HG02798 (cell line): ENCODE data around the gene OAS2.
"Not testable (repeated sequence)": the region's sequence is repeated elsewhere in the genome, so short reads cannot be mapped to it uniquely, and the experiment has no call there.

Experiments
- ATAC-seq: cut with Tn5 transposase; IDR thresholded peaks from one replicate; pipeline ENCODE4 v1.9.1; 2021; ENCODE audit warnings: mild to moderate bottlenecking; ENCODE audit not compliant: unreplicated experiment, poor library complexity

The OAS2 gene

DNA sequence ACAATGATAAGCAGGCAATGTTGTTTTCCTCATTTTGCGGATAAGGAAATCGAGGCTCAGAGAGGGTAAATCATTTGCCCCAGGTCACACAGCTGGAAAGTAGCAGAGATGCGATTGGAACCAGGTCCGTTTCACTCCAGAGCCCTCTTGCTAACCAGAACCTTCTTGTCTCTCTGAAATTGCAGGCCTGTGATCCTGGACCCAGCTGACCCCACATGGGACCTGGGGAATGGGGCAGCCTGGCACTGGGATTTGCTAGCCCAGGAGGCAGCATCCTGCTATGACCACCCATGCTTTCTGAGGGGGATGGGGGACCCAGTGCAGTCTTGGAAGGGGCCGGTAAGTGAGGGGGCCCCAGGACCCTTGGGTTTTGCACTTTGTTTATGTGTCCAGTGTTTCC, 30.6 kb upstream of the OAS2 start:
- no peak for ATAC-seq

DNA sequence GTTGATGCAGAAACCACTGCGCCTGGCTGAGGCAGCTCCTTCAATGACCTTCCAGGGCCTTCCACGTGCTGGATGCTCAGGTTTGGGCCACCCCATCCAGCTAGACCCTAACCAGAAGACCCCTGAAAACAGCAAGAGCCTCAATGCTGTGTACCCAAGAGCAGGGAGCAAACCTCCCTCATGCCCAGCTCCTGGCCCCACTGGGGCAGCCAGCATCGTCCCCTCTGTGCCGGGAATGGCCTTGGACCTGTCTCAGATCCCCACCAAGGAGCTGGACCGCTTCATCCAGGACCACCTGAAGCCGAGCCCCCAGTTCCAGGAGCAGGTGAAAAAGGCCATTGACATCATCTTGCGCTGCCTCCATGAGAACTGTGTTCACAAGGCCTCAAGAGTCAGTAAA, 29.5 kb upstream of the OAS2 start:
- no peak for ATAC-seq

DNA sequence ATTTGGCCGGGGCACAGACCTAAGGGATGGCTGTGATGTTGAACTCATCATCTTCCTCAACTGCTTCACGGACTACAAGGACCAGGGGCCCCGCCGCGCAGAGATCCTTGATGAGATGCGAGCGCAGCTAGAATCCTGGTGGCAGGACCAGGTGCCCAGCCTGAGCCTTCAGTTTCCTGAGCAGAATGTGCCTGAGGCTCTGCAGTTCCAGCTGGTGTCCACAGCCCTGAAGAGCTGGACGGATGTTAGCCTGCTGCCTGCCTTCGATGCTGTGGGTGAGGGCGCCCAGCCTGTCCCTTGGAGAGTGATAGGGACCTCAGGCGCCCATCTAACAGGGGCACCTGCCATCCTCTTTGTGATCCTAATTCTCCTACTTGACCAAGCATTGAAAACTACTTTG, 27.6 kb upstream of the OAS2 start:
- no peak for ATAC-seq

DNA sequence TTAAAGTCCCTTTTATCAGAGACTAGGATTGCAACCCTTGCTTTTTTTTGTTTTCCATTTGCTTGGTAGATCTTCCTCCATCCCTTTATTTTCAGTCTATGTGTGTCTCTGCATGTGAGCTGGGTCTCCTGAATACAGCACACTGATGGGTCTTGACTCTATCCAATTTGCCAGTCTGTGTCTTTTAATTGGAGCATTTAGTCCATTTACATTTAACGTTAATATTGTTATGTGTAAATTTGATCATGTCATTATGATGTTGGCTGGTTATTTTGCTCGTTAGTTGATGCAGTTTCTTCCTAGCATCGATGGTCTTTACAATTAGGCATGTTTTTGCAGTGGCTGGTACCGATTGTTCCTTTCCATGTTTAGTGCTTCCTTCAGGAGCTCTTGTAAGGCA, 21.2 kb upstream of the OAS2 start:
- ATAC-seq, result not testable (repeated sequence)

DNA sequence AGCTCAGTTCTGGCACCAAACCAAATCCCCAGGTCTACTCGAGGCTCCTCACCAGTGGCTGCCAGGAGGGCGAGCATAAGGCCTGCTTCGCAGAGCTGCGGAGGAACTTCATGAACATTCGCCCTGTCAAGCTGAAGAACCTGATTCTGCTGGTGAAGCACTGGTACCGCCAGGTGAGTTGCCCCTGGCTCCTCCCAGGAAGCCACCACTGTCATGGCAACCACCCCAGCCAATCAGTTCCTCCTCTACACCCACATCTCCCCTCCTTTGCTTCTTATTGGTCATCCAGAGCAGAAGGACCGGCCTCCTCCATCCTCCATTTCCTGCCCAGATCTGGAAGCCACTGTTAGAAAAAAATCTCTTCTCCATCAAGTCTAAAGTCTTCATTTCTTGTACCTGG, 17.2 kb upstream of the OAS2 start:
- ATAC-seq, result no peak

DNA sequence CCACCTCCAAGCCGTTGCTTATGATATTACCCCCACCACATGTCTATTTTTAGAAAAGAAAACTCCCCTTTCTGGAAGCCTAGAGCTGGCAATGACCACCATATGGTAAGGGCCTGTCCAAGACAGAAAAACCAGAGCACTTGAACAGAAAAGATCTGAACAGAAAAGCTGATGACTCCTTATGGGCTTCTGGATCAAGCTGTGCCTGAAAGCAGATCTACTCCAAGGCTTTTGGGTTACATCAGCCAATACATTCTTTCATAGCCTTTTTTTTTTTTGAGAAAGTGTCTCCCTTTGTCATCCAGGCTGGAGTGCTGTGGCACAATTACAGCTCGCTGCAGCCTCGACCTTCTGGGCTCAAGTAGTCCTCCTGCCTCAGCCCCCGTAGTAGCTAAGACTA, 16.8 kb upstream of the OAS2 start:
- no peak for ATAC-seq

DNA sequence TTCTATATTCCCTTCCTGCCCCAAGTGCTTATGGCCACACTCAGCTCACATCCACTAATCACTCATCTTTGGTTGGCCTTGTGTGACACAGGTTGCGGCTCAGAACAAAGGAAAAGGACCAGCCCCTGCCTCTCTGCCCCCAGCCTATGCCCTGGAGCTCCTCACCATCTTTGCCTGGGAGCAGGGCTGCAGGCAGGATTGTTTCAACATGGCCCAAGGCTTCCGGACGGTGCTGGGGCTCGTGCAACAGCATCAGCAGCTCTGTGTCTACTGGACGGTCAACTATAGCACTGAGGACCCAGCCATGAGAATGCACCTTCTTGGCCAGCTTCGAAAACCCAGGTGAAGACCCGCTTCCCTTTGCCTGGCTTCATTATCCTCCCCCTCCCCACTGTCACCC, 15.8 kb upstream of the OAS2 start:
- no peak for ATAC-seq

DNA sequence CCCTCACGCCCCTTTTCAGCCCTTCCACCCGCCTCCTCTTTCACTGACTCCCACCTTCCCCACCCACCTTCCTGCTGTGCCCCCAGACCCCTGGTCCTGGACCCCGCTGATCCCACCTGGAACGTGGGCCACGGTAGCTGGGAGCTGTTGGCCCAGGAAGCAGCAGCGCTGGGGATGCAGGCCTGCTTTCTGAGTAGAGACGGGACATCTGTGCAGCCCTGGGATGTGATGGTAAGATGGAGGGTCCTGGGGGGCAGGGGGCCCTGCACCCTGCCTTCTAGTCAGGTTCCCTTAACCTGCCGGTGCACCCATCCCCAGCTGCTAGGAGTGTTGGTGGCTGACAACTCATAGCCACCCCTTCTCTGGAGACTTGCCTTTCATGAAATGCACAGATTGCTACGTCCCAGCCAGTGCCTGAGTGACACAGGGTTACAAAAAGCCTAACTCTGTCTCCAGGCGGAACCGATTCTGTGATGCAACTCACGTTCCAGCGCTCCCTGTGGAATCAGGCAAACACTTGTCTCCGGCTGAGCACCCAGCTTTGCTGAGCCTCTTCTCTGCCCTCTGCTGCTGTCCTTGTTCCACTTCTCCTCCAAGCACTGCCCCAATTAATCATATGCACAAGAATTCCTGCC, 15.0 kb upstream of the OAS2 start:
- no peak for ATAC-seq

DNA sequence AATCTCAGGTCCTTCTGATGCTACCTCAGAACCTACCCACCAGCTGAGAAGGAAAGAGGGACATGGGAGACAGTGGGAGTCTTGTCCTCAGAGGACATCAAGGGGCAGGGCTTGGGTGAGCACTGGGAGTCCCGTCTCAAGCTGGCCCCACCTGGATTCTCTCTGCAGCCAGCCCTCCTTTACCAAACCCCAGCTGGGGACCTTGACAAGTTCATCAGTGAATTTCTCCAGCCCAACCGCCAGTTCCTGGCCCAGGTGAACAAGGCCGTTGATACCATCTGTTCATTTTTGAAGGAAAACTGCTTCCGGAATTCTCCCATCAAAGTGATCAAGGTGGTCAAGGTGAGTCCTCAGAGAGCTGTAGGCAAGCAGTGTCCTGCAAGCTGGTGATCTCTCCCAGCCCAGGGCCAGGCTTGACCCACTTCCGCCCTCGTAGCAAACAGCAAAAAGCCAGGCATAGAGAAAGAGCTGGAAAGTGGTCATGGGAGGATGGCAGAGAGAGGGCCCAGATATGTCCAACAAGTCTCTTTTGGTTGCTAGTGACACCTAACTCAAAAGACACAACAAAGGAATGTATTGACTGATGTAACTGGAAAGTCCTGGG, 14.2 kb upstream of the OAS2 start:
- ATAC-seq, result no peak

DNA sequence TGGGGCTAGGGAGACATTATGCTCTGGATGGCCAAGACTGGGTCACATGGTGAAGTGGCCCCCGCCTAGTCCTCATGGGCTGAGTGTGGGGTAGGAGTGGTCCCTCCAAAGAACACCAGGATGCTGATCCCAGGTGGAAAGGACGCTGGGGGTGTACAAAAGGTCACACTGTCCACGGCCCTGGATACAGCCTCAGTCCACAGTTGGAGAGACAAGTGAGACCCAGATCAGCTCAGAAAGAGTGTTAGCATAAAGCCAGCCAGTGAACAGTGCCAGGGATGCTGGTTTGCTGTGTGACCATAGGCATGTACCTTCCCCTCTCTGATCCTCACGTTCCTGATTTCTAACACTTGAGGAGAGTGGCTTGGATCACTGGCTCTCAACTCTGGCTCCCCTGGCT, 13.4 kb upstream of the OAS2 start:
- ATAC-seq, result no peak

DNA sequence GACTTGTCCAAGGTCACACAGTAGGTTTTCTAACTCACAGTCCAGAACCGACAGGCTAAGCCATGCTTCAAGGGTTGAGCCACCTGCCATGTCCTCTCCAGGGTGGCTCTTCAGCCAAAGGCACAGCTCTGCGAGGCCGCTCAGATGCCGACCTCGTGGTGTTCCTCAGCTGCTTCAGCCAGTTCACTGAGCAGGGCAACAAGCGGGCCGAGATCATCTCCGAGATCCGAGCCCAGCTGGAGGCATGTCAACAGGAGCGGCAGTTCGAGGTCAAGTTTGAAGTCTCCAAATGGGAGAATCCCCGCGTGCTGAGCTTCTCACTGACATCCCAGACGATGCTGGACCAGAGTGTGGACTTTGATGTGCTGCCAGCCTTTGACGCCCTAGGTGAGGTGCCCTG, 12.7 kb upstream of the OAS2 start:
- no peak for ATAC-seq

DNA sequence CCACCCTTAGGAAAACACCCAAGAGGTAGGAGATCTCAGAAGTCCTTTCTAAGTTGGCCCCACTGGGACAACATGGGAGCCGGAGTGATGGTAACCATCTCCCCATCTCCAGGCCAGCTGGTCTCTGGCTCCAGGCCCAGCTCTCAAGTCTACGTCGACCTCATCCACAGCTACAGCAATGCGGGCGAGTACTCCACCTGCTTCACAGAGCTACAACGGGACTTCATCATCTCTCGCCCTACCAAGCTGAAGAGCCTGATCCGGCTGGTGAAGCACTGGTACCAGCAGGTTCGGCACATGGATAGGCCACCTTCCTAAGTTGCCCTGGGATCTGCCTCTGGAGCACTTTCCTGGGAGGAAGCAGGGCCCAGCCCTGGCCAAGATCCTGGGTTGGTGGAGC, 11.0 kb upstream of the OAS2 start:
- no peak for ATAC-seq

DNA sequence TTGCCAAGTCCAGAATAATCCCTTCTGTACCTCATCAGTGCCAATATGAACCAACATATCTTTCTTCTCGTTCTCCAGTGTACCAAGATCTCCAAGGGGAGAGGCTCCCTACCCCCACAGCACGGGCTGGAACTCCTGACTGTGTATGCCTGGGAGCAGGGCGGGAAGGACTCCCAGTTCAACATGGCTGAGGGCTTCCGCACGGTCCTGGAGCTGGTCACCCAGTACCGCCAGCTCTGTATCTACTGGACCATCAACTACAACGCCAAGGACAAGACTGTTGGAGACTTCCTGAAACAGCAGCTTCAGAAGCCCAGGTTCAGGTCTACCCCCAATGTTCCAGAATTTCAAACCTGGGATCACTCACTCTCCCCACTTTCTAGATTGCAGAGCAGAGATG, 10.5 kb upstream of the OAS2 start:
- ATAC-seq, result no peak

DNA sequence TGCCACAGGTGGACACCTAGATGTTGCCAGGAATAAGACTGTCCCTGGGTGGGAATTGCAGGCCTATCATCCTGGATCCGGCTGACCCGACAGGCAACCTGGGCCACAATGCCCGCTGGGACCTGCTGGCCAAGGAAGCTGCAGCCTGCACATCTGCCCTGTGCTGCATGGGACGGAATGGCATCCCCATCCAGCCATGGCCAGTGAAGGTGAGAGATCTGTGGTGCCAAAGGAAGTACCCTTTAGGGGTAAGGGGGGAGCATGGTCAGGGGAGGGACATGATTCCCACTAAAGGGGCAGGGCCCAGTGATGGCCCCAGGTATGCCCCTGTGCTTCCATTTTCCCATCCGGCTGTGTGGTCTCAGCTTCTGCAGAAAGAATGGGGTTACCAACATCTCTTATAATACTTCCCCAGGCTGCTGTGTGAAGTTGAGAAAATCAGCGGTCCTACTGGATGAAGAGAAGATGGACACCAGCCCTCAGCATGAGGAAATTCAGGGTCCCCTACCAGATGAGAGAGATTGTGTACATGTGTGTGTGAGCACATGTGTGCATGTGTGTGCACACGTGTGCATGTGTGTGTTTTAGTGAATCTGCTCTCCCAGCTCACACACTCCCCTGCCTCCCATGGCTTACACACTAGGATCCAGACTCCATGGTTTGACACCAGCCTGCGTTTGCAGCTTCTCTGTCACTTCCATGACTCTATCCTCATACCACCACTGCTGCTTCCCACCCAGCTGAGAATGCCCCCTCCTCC, 8.6 kb upstream of the OAS2 start:
- ATAC-seq, result no peak

DNA sequence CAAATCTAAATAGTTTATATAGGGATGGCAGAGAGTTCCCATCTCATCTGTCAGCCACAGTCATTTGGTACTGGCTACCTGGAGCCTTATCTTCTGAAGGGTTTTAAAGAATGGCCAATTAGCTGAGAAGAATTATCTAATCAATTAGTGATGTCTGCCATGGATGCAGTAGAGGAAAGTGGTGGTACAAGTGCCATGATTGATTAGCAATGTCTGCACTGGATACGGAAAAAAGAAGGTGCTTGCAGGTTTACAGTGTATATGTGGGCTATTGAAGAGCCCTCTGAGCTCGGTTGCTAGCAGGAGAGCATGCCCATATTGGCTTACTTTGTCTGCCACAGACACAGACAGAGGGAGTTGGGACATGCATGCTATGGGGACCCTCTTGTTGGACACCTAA, 7.9 kb upstream of the OAS2 start:
- ATAC-seq, result no peak

DNA sequence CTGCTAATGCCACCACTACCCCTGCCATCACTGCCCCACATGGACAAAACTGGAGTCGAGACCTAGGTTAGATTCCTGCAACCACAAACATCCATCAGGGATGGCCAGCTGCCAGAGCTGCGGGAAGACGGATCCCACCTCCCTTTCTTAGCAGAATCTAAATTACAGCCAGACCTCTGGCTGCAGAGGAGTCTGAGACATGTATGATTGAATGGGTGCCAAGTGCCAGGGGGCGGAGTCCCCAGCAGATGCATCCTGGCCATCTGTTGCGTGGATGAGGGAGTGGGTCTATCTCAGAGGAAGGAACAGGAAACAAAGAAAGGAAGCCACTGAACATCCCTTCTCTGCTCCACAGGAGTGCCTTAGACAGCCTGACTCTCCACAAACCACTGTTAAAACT, 7.1 kb upstream of the OAS2 start:
- ATAC-seq, result no peak

DNA sequence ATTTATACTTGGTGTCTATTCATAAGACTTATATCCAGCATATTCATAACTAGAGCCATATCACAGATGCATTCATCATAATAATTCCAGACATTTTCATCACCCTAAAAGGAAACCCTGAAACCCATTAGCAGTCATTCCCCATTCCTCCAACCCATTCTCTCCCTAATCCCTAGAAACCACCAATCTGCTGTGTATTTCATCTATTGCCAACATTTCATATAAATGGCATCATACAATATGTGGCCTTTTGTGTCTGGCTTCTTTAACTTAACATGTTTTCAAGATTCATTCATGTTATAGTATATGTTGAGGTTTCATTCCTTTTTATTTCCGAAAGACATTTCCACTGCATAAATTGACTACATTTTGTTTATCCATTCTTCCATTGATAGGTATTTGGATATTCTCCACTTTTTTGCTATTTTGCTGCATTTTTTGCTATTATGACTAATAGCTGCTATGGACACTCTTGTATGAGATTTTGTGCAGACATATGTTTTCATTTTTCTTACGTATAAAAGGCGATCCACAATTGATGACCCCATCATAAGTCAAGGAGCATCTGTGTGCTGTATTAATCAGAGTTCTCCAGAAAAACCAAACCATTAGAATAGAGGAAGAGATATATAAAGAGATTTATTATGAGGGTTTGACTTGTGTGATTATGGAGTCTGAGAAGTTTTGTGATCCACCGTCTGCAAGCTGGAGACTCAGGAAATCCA, 5.1 kb upstream of the OAS2 start:
- ATAC-seq, result no peak

DNA sequence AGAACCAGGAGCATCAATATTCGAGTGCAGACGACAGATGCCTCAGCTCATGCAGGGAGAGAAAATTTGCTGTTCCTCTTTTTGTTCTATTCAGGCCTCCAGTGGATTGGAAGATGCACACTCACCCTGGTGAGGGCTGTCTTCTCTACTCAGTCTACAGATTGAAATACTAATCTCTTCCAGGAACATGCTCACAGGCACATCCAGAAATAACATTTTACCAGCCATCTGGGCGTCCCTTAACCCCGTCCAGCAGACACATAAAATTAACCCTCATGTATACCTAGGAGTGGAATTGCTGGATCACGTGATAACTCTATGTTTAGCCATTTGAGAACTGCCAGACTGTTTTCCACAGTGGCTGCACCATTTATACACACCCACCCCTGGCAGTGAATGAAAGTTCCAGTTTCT, 4.5 kb upstream of the OAS2 start:
- ATAC-seq, result no peak

DNA sequence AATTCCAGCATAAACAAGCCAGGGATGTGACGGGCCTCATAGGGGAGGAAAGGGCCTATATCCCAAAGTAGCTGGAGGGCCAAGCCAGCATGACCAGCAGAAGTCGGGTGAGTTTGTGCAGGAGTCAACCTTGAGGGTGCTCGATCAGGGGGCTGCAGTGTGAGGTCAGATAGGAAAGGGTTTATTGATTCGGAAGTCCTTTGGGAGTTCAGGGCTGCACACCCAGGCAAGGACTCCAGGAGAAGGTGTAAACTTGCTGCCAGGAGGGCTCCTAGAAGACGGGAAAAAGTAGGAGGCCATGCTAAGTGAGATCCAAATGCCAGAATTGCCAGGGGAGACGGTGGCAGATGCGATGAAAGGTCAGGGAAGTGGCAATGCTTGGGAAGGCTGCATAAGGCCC, 3.4 kb upstream of the OAS2 start:
- no peak for ATAC-seq

DNA sequence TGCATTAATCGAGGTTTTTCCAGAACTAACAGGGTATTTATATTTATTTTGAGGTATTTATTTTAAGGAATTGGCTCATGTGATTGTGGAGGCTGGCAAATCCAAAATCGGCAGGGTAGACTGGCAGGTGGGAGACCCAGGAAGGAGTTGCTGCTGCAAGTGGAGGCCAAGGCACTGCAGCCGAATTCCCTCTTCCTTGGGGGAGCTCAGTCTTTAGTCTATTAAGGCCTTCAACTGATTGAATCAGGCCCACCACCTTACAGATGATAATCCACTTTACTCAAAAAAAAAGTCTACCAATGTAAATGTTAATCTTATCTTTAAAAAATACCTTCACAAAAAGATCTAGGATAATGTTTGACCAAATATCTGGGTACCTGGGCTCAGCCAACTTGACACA, 1.2 kb upstream of the OAS2 start:
- ATAC-seq, result no peak

DNA sequence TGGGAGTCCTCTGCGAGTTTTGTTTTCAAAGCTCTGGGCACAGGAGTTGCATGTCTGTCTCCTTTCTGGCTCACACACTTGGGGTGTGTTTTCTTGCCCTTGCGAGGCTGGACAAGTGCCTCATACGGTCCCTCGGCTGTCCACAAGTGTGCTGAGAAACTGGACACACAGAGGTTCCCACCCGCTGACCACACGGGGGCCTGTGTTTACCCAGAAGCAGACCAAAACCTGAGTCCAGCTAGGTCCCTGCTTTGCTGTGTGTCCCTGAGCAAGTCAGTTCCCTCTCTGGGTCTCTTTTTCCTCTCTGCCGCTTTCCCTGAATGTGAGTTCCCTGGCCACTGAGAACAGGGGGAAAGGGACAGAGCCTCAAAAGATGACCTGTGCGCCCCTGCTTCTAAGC, 678 bp upstream of the OAS2 start:
- no peak for ATAC-seq
